Esophagus muscularis mucosa (tissue), 4 donors: Measurements from ENCODE around the gene PIP4K2A. TPM values are rescaled to one million over a fixed set of nuclear protein-coding genes. Genes with fewer than 3 reads are reported as not detected.

Experiments used
- DNase-seq: peaks from one replicate; pipeline ENCODE4 v3.0.0-alpha.2; 2017; ENCODE audit errors: extremely low spot score
- H3K27ac ChIP-seq, 4 donors: fragments of 200-600 bp; sonication (generic); replicated peaks in 1 of 4; 1 replicate in 3 of 4; 2 replicates in 1 of 4; pipeline ENCODE4 v1.5.1; 2016 to 2019; ENCODE audit warnings: mild to moderate bottlenecking in 1 of 4
- H3K27me3 ChIP-seq, 4 donors: fragments of 200-600 bp; sonication (generic); one replicate each; pipeline versions ENCODE4 v1.5.1 to v1.6.0; 2016 to 2019
- H3K36me3 ChIP-seq, 4 donors: fragments of 200-600 bp; sonication (generic); one replicate each; pipeline ENCODE4 v1.5.1; 2016 to 2019
- H3K4me1 ChIP-seq, 4 donors: fragments of 200-600 bp; sonication (generic); one replicate each; pipeline ENCODE4 v1.5.1; 2016 to 2019
- H3K4me3 ChIP-seq, 4 donors: fragments of 200-600 bp; sonication (generic); 1 replicate in 2 of 4; 2 replicates in 2 of 4; pipeline ENCODE4 v1.5.1; 2016 to 2019; ENCODE audit warnings: mild to moderate bottlenecking in 4 of 4, moderate library complexity in 1 of 4
- H3K9me3 ChIP-seq, 4 donors: fragments of 200-600 bp; sonication (generic); 1 replicate in 3 of 4; 2 replicates in 1 of 4; pipeline ENCODE4 v1.5.1; 2016 to 2019
- EP300 ChIP-seq: sonication (generic); formaldehyde crosslinking; IDR thresholded peaks from one replicate; pipeline ENCODE4 v1.6.1; 2017; ENCODE audit warnings: antibody characterized with exemption
- POLR2A ChIP-seq: fragments of 450-650 bp; IDR thresholded peaks from one replicate; pipeline ENCODE4 v1.6.1; 2017; ENCODE audit warnings: antibody characterized with exemption, moderate library complexity, mild to moderate bottlenecking, low read depth
- POLR2AphosphoS5 ChIP-seq, 2 donors: sonication (generic); formaldehyde crosslinking; IDR thresholded peaks; one replicate each; pipeline ENCODE4 v1.6.1; 2017; ENCODE audit warnings: antibody characterized with exemption in 2 of 2
- WGBS: methylation state at CpG from one replicate; pipeline ENCODE4 v1.1.5; 2018; 5-methylcytosine and 5-hydroxymethylcytosine counted together
- intact Hi-C: fragments of 100-400 bp; cut with DNase I; formaldehyde crosslinking; loops from one replicate; pipeline ENCODE4 v1.15.1; 2023
- total RNA-seq, 4 donors: library from RNA; depleted of rRNA; stranded (reverse); fragments of >200 nt; gene quantifications; one replicate each; pipeline versions ENCODE4 v1.1.0 to v1.2.1, GENCODE V29; 2016
- TF ChIP-seq, protein P1 (sequence below), 3 experiments: fragments of 200-600 bp in 2 of 3; fragments of 450-650 bp in 1 of 3; sonication (generic) in 2 of 3; IDR thresholded peaks; one replicate each; pipeline ENCODE4 v1.5.1; 2017 to 2019; ENCODE audit warnings: antibody characterized with exemption in 3 of 3, mild to moderate bottlenecking in 2 of 3, moderate library complexity in 1 of 3

Gene PIP4K2A
- total RNA-seq, 4 donors from 2014 or later: 26.2 to 34.3 (median 32.5) TPM

DNA sequence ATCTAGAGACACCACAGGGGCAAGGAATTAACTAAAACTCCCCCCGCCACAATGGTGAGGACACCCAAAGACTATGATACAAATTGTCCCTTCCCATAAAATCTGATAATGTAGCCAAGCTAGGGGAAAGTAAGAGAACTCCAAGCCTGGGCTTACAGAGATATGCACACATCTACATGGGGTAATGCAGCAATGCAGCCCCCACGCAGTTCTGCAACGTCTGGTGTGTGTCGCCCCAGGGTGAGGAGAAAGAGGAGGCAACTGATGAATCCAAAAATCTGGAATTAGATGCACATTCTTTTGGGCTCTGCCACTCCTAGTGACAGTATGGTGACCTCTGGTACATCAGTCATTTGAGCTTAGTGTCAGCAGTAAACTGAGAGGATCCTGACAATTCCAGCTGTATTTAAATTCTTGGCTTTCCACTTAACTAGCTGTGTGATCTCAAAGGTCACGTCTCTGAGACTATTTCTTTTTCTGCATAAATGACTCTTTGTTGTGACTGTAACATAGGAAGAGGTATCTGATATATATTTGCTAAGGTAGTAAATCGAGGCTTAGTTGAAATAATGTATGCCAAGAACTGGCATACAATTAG, 51.5 kb downstream of the PIP4K2A start:
- Histone ChIP-seq H3K27ac (no peak overlapping the region), H3K27me3 (no peaks in the 10 kb centered on the region), H3K4me1 (peaks cover 0 to 29% (median 20%) of the 10 kb centered on the region in 4 donors), H3K36me3 (no peaks in the 10 kb centered on the region), H3K9me3 (no peaks in the 10 kb centered on the region), H3K4me3 (no peak overlapping the region)
- intact Hi-C loops: no loop called here
- TF ChIP-seq POLR2A: no peak
- no peak for TF ChIP-seq POLR2AphosphoS5 (IDR thresholded peaks at IDR 0.05)
- TF ChIP-seq, protein P1, sequence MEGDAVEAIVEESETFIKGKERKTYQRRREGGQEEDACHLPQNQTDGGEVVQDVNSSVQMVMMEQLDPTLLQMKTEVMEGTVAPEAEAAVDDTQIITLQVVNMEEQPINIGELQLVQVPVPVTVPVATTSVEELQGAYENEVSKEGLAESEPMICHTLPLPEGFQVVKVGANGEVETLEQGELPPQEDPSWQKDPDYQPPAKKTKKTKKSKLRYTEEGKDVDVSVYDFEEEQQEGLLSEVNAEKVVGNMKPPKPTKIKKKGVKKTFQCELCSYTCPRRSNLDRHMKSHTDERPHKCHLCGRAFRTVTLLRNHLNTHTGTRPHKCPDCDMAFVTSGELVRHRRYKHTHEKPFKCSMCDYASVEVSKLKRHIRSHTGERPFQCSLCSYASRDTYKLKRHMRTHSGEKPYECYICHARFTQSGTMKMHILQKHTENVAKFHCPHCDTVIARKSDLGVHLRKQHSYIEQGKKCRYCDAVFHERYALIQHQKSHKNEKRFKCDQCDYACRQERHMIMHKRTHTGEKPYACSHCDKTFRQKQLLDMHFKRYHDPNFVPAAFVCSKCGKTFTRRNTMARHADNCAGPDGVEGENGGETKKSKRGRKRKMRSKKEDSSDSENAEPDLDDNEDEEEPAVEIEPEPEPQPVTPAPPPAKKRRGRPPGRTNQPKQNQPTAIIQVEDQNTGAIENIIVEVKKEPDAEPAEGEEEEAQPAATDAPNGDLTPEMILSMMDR (IDR thresholded peaks at IDR 0.05): no peak
- no peak for TF ChIP-seq EP300
- 77% methylated on average over 6 of the region's 6 CpGs for WGBS
- no peak for DNase-seq

DNA sequence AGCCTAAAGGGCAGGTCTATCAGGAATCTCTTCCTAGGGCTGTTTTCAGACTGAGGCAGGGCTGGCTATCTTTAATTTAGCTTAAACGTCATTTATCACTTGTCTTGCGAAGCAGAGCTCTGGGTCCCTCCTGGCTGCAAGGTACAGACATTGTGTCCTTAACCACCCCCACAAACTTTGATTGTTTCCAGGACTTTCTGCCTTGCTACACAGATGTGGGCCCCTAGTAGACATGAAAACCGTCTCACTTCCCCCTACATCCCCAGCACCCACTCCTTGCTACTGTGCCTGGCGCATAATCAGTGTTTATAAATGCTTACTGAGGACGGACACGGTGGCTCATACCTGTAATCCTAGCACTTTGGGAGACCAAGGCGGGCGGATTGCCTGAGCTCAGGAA, 54.5 kb downstream of the PIP4K2A start:
- DNase-seq: no peak
- intact Hi-C loops: no loop called here
- H3K9me3 ChIP-seq: no peaks in the 10 kb centered on the region

DNA sequence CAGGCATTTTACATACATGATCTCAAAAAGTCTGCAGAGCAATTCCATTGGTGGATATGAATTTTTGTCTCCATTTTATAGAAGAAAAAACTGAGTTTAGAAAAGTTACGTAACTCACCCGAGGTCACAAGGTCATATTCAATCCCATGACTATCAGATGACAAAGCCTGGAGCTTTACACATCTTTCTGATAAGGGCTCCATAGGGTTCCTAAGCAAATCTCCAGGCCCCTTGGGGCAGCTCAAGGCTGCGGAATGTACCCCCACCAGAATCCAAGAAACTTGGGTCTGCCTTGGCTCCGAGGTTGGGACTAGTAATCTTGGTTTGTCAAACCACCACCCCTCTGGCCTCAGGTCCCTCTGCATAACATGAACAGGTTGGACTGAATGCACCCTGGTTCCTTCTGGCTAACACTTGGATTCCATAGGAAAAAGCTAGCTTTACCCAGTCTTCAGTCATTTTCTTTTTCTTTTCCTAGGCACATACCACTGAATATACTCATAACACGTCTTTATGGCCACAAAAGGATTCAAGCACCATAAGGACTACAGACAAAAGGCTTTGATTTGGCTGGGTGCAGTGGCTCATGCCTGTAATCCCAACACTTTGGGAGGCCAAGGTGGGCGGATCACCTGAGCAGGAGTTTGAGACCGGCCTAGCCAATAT, 55.5 kb downstream of the PIP4K2A start:
- 94% methylated on average over 7 of the region's 7 CpGs for WGBS
- intact Hi-C loops: no loop called here

More for the DNA sequence above, 54.5 kb downstream of the PIP4K2A start:
- no peak overlapping the region for H3K4me3 ChIP-seq
- WGBS: 90% methylated on average over 5 of the region's 8 CpGs
- no peaks in the 10 kb centered on the region for H3K36me3 ChIP-seq
- TF ChIP-seq POLR2AphosphoS5 (IDR thresholded peaks at IDR 0.05) (no peak), POLR2A (no peak), EP300 (no peak)
- TF ChIP-seq, protein P1 (IDR thresholded peaks at IDR 0.05): no peak
- H3K4me1 ChIP-seq: peaks cover 0 to 30% (median 24%) of the 10 kb centered on the region in 4 donors
- H3K27me3 ChIP-seq: no peaks in the 10 kb centered on the region
- no peak overlapping the region for H3K27ac ChIP-seq

DNA sequence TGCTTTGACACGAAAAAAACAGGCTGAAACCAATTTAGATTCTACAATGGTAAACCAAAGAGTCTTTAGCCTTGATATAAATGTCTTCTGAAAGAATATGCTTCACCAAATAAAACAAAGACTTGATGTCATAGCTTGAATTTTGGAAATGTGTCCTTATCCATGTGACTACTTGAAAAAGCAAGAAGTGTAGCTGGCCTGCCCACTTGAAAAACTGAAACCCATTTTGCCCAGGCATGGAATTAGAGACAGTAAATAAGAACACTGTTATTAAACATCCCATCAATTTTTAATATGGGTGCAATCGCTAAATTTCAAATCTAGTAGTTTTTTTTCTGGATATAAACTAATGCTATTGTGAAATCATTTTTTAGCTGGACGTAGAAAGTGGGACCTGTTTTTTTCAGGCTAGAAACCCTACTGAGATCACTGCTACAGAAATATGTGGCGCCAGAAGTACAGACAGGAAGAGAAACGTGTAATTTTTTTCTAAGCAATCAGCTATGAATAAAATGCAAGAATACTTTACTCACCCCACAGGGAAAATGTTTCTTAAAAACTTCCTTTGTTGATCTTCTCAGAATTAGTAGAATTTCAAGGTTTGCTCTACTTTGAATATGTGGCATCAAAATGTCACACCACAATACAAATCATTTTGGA, 56.7 kb downstream of the PIP4K2A start:
- Histone ChIP-seq H3K4me3 (no peak overlapping the region), H3K9me3 (no peaks in the 10 kb centered on the region), H3K27ac (no peak overlapping the region), H3K27me3 (no peaks in the 10 kb centered on the region), H3K4me1 (peaks cover 0 to 31% (median 22%) of the 10 kb centered on the region in 4 donors), H3K36me3 (no peaks in the 10 kb centered on the region)
- TF ChIP-seq, protein P1 (IDR thresholded peaks at IDR 0.05): no peak
- TF ChIP-seq POLR2AphosphoS5 (IDR thresholded peaks at IDR 0.05) (no peak), EP300 (no peak), POLR2A (no peak)
- intact Hi-C loops: no loop called here
- WGBS: 67% methylated on average over 5 of the region's 5 CpGs
- DNase-seq: no peak

More for the DNA sequence above, 55.5 kb downstream of the PIP4K2A start:
- Histone ChIP-seq H3K4me3 (no peak overlapping the region), H3K27me3 (no peaks in the 10 kb centered on the region), H3K36me3 (no peaks in the 10 kb centered on the region), H3K4me1 (peaks cover 0 to 31% (median 27%) of the 10 kb centered on the region in 4 donors), H3K27ac (no peak overlapping the region), H3K9me3 (no peaks in the 10 kb centered on the region)
- no peak for TF ChIP-seq EP300
- TF ChIP-seq POLR2A: no peak
- TF ChIP-seq POLR2AphosphoS5 (IDR thresholded peaks at IDR 0.05): no peak
- TF ChIP-seq, protein P1 (IDR thresholded peaks at IDR 0.05): no peak
- DNase-seq: no peak
